SU-DHL-6 (cell line): ENCODE results near the gene TPD52L1.

Experiments
- H2AFZ ChIP-seq: fragments of 200-600 bp; sonication (generic); 2 replicates; pipeline ENCODE4 v1.6.1; 2014; ENCODE audit warnings: low read depth, mild to moderate bottlenecking, moderate library complexity, mixed read lengths, antibody characterized with exemption, low read length; ENCODE audit not compliant: severe bottlenecking
- H3F3A ChIP-seq: fragments of 200-600 bp; shearing (Covaris generic); 2 replicates; pipeline ENCODE4 v1.6.0; 2016; ENCODE audit warnings: antibody characterized with exemption, mild to moderate bottlenecking; ENCODE audit not compliant: insufficient read depth
- H3K27ac ChIP-seq: fragments of 200-600 bp; sonication (generic); 2 replicates; pipeline ENCODE4 v1.5.1; 2016; ENCODE audit warnings: low read depth, mild to moderate bottlenecking, low read length, moderate library complexity, mixed read lengths
- H3K27me3 ChIP-seq: fragments of 200-600 bp; sonication (generic), shearing (Covaris generic); 2 replicates; pipeline ENCODE4 v1.6.0; 2014; ENCODE audit warnings: mild to moderate bottlenecking, low read length
- H3K36me3 ChIP-seq: fragments of 200-600 bp; sonication (generic); 2 replicates; pipeline ENCODE4 v1.6.1; 2014; ENCODE audit warnings: mild to moderate bottlenecking, low read length, mixed read lengths
- H3K4me2 ChIP-seq: fragments of 300-600, 200-600 bp; shearing (Covaris generic), sonication (generic); 2 replicates; pipeline ENCODE4 v1.6.0; 2014; ENCODE audit warnings: low read length, low read depth, mild to moderate bottlenecking; ENCODE audit not compliant: poor library complexity, severe bottlenecking
- H3K4me3 ChIP-seq: fragments of 200-600 bp; sonication (generic); 2 replicates; pipeline ENCODE4 v1.5.1; 2014; ENCODE audit warnings: antibody characterized with exemption, low read length, mild to moderate bottlenecking, mixed read lengths; ENCODE audit not compliant: insufficient read depth, poor library complexity, severe bottlenecking
- H3K79me2 ChIP-seq: fragments of 200-600 bp; sonication (generic); 2 replicates; pipeline ENCODE4 v1.6.1; 2014; ENCODE audit warnings: mild to moderate bottlenecking, low read length, moderate library complexity; ENCODE audit not compliant: insufficient read depth
- H3K9ac ChIP-seq: fragments of 200-600 bp; sonication (generic); 2 replicates; pipeline ENCODE4 v1.7.0; 2014; ENCODE audit warnings: mild to moderate bottlenecking, low read length
- H3K9me2 ChIP-seq: fragments of 200-600 bp; sonication (generic); replicated peaks from 2 replicates; pipeline ENCODE4 v1.6.1; 2014; ENCODE audit warnings: low read length; ENCODE audit not compliant: insufficient read depth
- H3K9me3 ChIP-seq: fragments of 200-600 bp; sonication (generic); 2 replicates; pipeline ENCODE4 v1.6.1; 2014; ENCODE audit warnings: low read length, mixed read lengths; ENCODE audit not compliant: insufficient read depth
- H4K20me1 ChIP-seq: fragments of 200-600 bp; sonication (generic); 2 replicates; pipeline ENCODE4 v1.6.1; 2014; ENCODE audit warnings: low read depth, mild to moderate bottlenecking, antibody characterized with exemption, low read length, moderate library complexity, mixed read lengths
- CTCF ChIP-seq: fragments of 200-600 bp; sonication (generic); IDR thresholded peaks from one replicate; pipeline ENCODE4 v1.5.1; 2017; ENCODE audit warnings: antibody characterized with exemption, mild to moderate bottlenecking, low read length, moderate library complexity; ENCODE audit not compliant: insufficient read depth, poor library complexity, severe bottlenecking
- EZH2phosphoT487 ChIP-seq: fragments of 200-600 bp; sonication (generic), shearing (Covaris generic); conservative IDR thresholded peaks from 2 replicates; pipeline ENCODE4 v1.6.1; 2018; ENCODE audit warnings: mild to moderate bottlenecking, antibody characterized with exemption, low read length, moderate library complexity, mixed read lengths

TPD52L1 gene

DNA sequence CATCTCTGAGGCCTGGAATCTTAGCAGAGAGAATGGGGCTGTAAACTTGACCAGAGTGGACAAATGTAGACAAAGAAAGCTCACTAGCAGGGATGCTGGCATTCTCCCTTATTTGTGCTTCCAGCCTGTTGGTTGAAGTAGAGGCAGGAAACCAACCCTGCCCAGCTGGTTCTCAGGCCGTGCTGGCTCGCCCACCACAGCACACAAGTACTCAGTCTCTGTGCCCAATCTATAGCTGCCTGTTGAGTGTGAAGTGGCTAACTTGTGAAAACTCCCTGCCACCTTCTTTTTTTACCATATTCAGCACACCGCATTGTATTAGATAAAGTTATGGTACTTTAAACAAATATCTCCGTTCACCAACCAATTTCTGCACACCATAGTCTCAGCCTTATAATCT, 110.9 kb downstream of the TPD52L1 start:
- H3K9me2 ChIP-seq = no peaks in the 10 kb centered on the region
- TF ChIP-seq EZH2phosphoT487 (no peak), CTCF (no peak)
- no peak overlapping the region for H3K4me3 ChIP-seq
- no peaks in the 10 kb centered on the region for H3K79me2 ChIP-seq
- H3K27ac ChIP-seq = no peak overlapping the region
- no peaks in the 10 kb centered on the region for H3K27me3 ChIP-seq
- H2AFZ ChIP-seq = no peak overlapping the region
- no peaks in the 10 kb centered on the region for H4K20me1 ChIP-seq
- H3K9ac ChIP-seq = no peak overlapping the region
- H3K9me3 ChIP-seq = no peaks in the 10 kb centered on the region
- no peaks in the 10 kb centered on the region for H3F3A ChIP-seq
- no peak overlapping the region for H3K4me2 ChIP-seq
- H3K36me3 ChIP-seq = no peaks in the 10 kb centered on the region

DNA sequence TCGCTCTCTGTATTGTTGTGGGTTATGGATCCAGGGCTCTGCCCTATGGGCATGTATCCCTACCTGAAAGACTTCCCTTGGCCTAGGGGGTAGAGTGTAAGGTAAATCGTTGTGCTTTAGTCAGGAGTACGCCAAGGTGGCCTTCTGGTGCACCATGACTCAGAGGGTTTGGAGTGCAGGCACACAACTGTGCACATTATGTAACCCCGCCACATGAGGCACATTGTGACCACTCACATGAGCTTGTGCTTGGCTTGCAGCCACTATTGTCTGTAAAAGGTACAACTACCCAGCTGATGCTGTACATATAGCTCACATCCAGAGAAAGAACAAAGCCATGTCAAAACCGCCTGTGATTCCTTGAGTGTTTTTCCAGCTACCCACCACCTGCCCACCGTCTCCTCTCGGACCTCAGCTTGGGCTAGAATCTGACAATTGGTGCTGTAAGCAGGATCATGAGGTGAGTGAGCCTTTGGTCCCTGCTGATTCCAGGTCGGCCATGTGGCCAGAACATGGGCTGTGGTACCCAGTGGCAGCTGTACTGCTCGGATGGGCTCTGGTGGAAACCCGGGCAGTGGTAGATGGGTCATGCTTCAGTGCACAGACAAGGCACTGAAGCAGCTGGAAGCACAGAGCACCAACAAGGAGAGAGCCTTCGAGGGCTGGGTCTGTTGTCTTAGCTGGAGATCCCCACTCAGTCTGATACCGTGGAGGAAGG, 114.4 kb downstream of the TPD52L1 start:
- no peaks in the 10 kb centered on the region for H3K36me3 ChIP-seq
- H3K27me3 ChIP-seq = no peaks in the 10 kb centered on the region
- no peaks in the 10 kb centered on the region for H3K79me2 ChIP-seq
- no peak overlapping the region for H3K9ac ChIP-seq
- H4K20me1 ChIP-seq = no peaks in the 10 kb centered on the region
- no peak overlapping the region for H3K4me2 ChIP-seq
- no peaks in the 10 kb centered on the region for H3F3A ChIP-seq
- TF ChIP-seq EZH2phosphoT487 (no peak), CTCF (no peak)
- H3K9me2 ChIP-seq = no peaks in the 10 kb centered on the region
- no peak overlapping the region for H3K27ac ChIP-seq
- no peak overlapping the region for H2AFZ ChIP-seq
- H3K4me3 ChIP-seq = no peak overlapping the region
- no peaks in the 10 kb centered on the region for H3K9me3 ChIP-seq

DNA sequence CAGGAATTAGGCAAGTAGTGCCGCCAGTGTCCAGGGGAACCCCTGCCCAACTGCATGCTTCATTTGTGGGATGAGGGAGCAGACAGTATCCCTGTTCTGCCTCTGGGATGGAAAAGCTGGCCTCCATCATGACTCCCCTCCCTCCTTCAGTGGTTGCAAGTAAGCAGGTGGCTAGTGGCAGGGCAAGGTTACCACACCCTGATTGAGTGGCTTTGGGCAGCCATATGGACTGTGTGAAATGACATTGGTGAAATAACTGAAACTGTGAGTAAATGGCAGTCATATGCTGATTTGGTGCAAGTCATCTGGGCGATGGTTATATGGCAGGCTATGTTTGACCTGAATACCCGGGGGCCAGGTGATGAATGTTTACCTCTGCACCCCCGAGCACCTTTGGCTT, 115.2 kb downstream of the TPD52L1 start:
- H3K27ac ChIP-seq = no peak overlapping the region
- H3K79me2 ChIP-seq = no peaks in the 10 kb centered on the region
- H3K9ac ChIP-seq = no peak overlapping the region
- no peaks in the 10 kb centered on the region for H4K20me1 ChIP-seq
- no peak overlapping the region for H2AFZ ChIP-seq
- H3K36me3 ChIP-seq = no peaks in the 10 kb centered on the region
- TF ChIP-seq CTCF (no peak), EZH2phosphoT487 (no peak)
- no peaks in the 10 kb centered on the region for H3K27me3 ChIP-seq
- H3K9me2 ChIP-seq = no peaks in the 10 kb centered on the region
- no peak overlapping the region for H3K4me2 ChIP-seq
- no peaks in the 10 kb centered on the region for H3K9me3 ChIP-seq
- H3K4me3 ChIP-seq = no peak overlapping the region
- H3F3A ChIP-seq = no peaks in the 10 kb centered on the region
